AG09309 (cell line): Measurements from ENCODE around the gene SLC35C1.
"Not testable (repeated sequence)": the region's sequence is repeated elsewhere in the genome, so short reads cannot be mapped to it uniquely, and the experiment has no call there.

ENCODE experiments used
- DNase-seq: peaks from one replicate; pipeline ENCODE4 v3.0.0-alpha.2; 2010; ENCODE audit warnings: low read depth
- H3K4me3 ChIP-seq: 2 replicates; pipeline ENCODE4 v1.5.1; 2011; ENCODE audit warnings: mild to moderate bottlenecking, low read depth, low read length, moderate library complexity; ENCODE audit not compliant: control insufficient read depth
- CTCF ChIP-seq: IDR thresholded peaks from 2 replicates; pipeline ENCODE4 v1.5.1; 2011; ENCODE audit warnings: mild to moderate bottlenecking, low read depth, low read length, inconsistent platforms; ENCODE audit not compliant: insufficient read depth, control insufficient read depth; ENCODE audit errors: missing control alignments

The SLC35C1 gene

DNA sequence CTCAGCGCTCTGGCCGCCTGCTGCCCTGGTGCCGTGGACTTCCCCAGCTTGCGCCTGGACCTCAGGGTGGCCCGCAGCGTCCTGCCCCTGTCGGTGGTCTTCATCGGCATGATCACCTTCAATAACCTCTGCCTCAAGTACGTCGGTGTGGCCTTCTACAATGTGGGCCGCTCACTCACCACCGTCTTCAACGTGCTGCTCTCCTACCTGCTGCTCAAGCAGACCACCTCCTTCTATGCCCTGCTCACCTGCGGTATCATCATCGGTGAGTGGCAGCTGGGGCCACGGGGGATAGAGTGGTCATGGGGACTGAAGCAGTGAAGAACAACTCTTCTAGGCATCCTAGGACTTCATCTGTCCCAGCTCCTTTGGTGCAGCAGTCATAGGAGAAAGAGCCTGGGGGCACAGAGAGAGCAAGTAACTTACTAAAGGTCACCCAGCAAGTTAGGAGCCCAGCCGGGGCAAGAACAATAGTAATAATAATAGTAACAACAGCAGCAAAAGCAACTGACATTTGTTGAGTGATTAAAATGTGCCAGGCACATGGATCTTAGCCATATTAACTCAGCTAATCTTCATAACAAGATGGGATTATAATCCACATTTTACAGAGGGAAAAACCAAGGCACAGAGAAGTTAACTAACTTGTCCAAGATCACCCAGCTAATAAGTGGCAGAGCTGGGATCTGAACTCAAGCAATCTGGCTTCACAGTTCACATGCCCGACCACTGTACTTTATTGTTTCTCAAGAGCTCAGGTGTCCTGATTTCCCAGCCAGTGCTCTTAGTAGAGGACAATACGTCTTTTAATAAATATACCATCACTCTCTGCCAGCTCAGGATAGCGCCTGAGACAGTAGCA is 1.4 kb downstream of the SLC35C1 start:
- DNase-seq: no peak
- H3K4me3 ChIP-seq: peak overlapping the region; percentile 96
- no peak for TF ChIP-seq CTCF

DNA sequence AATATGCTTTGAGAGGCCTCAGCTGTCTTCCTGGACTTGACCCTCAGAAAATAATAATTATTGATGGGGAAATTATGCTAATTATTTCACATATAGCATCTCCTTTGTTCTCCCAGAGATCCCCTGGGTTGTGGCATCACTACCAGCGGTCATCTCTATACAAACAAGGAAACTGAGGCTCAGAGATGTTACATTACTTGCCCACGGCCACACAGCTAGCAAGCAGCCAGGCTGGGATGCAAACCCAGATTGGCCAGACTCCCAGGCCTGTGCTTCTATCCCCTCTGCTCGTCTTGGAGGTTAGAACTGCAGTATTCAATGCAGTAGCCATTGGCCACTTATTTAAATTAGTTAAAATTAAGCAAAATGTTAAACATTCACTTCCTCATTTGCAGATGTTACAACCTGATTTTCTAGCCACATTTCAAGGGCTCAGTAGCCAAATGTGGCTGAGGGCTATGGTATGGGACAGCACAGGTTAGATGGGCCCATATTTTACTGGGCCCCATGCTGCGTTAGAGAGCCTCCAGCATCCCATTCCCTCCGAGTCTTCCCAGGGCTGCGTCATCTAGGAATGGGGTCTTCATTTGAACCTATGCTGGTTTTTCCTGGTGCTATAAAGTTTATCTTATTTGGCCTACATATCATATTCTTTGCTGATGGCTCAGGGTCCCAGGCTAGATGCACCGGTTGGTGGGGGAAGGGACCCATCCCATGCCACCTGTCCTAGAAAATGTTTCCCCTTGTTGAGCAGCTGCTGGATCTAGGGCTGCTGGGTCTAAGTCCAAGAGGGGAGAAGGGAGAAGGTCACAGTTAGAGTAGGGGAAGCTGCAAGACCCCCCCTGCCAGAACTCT is 2.2 kb downstream of the SLC35C1 start:
- DNase-seq: no peak
- H3K4me3 ChIP-seq: peak overlapping the region; percentile 96
- TF ChIP-seq CTCF: no peak

DNA sequence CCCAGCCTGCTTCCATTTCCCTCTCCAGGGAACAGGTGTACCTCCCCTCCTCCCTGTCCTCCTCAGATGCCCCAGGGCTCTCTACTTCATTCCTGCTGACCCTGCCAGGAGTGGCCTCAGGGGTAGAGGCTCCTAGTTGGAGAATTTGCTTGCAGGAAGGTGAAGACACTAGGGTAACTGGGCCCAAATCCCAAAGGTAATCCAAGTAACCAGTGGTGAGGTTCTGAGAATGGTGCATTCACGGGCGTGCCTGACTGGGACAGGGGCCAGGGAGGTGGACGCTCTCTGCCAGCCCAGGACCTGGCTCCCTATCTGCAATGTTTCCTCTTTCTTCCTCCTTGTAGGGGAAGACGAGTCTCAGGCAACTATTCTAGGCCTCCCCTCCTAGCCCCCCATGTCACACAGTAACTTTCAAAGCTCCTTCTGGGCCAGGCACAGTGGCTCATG is 2.9 kb downstream of the SLC35C1 start:
- no peak for DNase-seq
- no peak for TF ChIP-seq CTCF
- H3K4me3 ChIP-seq: peak overlapping the region; percentile 96

DNA sequence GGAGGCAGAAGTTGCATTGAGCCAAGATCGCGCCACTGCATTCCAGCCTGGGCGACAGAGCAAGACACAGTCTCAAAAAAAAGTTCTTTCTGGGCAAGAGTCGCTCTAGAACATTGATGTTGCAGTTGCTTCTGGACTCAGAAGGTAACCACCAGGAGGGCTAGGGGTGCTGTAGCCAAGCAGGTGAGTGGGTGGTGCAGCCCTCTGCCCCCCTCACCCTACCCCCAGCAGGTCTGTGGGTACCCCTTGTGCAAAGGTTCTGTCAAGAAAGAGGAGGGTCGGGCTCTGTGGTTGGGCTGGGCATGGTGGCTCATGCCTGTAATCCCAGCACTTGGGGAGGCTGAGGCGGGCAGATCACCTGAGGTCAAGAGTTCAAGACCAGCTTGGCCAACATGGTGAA is 3.5 kb downstream of the SLC35C1 start:
- not testable (repeated sequence) for H3K4me3 ChIP-seq, DNase-seq

- TF ChIP-seq CTCF: no peak
- no peak overlapping the region for H3K4me3 ChIP-seq
- DNase-seq: no peak
These were observed 4.8 kb downstream of the SLC35C1 start for GRCh38 chr11:45809456-45810395.

- DNase-seq: no peak
- no peak overlapping the region for H3K4me3 ChIP-seq
- no peak for TF ChIP-seq CTCF
These were observed 5.6 kb downstream of the SLC35C1 start for GRCh38 chr11:45810431-45811108.
